Activated T-helper 1 cell treated with anti-CD3 and anti-CD28 coated beads, Interleukin-12 subunit alpha, Interleukin-12 subunit beta, Interleukin-2, Interleukin-4 antibody, amounts not matched to agents 30 ng/mL and 10 ng/mL and 1 ng/mL, durations not matched to agents 14 hours and 24 hours and 36 hours (primary cell): ENCODE results near the gene KISS1R. TPM values are rescaled to one million over a fixed set of nuclear protein-coding genes. Genes with fewer than 3 reads are reported as not detected.

ENCODE experiments used
- DNase-seq: peaks from one replicate; pipeline ENCODE4 v3.0.0; 2021; ENCODE audit warnings: low spot score
- H3K27ac Mint-ChIP-seq: one replicate; pipeline ENCODE4 v1.8.0; 2021; ENCODE audit warnings: mild to moderate bottlenecking, mixed read lengths
- H3K27me3 Mint-ChIP-seq: one replicate; pipeline ENCODE4 v1.8.0; 2022; ENCODE audit warnings: mild to moderate bottlenecking, moderate library complexity, mixed read lengths; ENCODE audit not compliant: insufficient read depth
- H3K36me3 Mint-ChIP-seq: one replicate; pipeline ENCODE4 v1.8.0; 2021; ENCODE audit warnings: low read depth, mixed read lengths
- H3K4me1 Mint-ChIP-seq: one replicate; pipeline ENCODE4 v1.8.0; 2021; ENCODE audit warnings: low read depth, mixed read lengths
- H3K4me3 Mint-ChIP-seq: one replicate; pipeline ENCODE4 v1.8.0; 2021; ENCODE audit warnings: mild to moderate bottlenecking, moderate library complexity, mixed read lengths
- H3K9me3 Mint-ChIP-seq: one replicate; pipeline ENCODE4 v1.8.0; 2021; ENCODE audit warnings: mixed read lengths
- intact Hi-C: fragments of 100-400 bp; cut with micrococcal nuclease; formaldehyde crosslinking; loops from one replicate; pipeline ENCODE4 v1.15.1; 2024
- total RNA-seq: library from RNA; stranded (reverse); gene quantifications from 2 replicates; pipeline ENCODE4 v1.2.3, GENCODE V29; 2022

The KISS1R gene
- total RNA-seq, 1 donor from 2014 or later: 8.9 TPM

DNA sequence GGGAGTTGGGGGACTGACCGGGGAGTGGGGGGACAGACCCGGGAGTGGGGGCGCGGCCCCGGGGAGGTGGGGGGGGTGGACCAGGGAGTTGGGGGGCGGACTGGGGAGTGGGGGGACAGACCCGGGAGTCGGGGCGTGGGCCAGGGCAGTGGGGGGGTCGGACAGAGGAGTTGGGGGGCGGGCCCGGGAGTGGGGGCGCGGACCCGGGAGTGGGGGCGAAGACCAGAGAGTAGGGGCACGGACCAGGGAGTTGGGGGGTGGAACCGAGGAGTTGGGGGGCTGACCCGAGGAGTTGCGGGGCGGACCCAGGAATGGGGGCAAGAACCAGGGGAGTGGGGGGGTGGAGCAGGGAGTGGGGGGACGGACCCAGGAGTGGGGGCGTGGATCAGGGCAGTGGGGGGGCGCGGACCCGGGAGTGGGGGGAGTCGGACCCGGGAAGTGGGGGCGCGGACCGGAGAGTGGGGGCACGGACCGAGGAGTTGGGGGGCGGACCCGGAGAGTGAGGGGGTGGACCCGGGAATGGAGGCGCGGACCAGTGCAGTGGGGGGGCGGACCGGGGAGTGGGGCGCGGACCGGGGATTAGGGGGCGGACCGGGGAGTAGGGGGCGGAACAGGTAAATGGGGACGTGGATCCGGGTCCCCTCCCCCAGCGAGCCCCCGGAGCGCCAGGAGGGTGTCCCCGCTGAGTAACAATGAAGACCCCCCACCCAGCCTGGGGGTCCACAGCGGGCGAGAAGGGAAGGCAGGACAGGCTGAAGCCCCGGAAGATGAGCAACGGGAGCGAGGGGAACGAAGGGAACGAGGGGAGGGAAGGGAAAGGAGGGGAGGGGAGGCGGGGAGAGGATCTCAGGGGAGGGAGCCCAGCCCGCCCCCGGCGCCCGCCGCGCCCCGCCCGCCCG lies 4.7 kb upstream of the KISS1R start:
- H3K27me3 Mint-ChIP-seq: no peaks in the 10 kb centered on the region
- H3K4me3 Mint-ChIP-seq: peak overlapping the region; percentile 83
- peaks cover 10% of the 10 kb centered on the region for H3K36me3 Mint-ChIP-seq
- intact Hi-C loops: no loop called here
- no peaks in the 10 kb centered on the region for H3K9me3 Mint-ChIP-seq
- H3K4me1 Mint-ChIP-seq: peaks cover 19% of the 10 kb centered on the region
- H3K27ac Mint-ChIP-seq: peak overlapping the region; percentile 70
- no peak for DNase-seq

- Mint-ChIP-seq H3K27ac (peak within 1 kb of the TSS; percentile 89), H3K4me1 (peaks cover 19% of the 10 kb centered on the region), H3K27me3 (peaks cover 2% of the 10 kb centered on the region), H3K9me3 (no peaks in the 10 kb centered on the region), H3K4me3 (peak within 1 kb of the TSS; percentile 85), H3K36me3 (peaks cover 10% of the 10 kb centered on the region)
- intact Hi-C loops: no loop called here
- peak; percentile 81 for DNase-seq
Observed at GRCh38 chr19:913080-913748, 3.9 kb upstream of the KISS1R start, which contains the start of gene R3HDM4. Gene R3HDM4, minus strand, starts transcription at chr19:913219. Its CDS starts 62 bp downstream, at chr19:913157.

DNA sequence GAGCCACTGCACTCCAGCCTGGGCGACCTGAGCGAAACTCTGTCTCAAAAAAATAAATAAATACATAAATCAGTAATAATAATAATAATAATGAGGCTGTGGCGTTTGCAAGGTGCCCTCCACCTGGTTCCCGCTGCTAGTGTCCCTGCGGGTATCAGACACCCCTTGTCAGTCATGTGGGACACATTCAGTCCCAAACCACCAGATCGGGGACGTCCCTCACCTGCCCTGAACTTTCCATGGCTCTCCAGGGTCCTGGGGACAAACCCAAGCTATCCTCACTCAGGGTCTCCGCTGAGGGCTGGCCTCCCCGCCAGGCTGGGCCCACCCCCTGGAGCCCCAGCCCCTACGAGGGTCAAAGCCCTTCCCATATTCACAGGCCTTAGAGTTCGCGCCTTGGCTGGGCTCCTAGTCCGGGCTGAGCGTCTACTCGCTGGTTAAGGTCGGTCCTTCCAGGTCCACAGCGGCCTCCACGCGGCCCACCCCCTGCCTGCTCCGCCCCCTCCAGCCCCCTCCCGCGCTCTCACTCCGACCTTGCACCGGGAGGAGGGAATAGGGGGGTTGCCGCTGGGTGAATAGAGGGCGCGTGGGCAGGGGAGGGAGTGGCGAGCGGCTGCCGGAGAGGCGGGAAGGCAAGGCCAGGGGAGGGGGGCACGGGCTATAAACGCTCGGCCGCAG lies 349 bp upstream of the KISS1R start:
- intact Hi-C loops: no loop called here
- no peak for DNase-seq

GRCh38 chr19:918152-918437 lies 962 bp downstream of the KISS1R start:
- Mint-ChIP-seq H3K27me3 (peaks cover 4% of the 10 kb centered on the region), H3K9me3 (no peaks in the 10 kb centered on the region), H3K4me3 (peak overlapping the region; percentile 76), H3K36me3 (no peaks in the 10 kb centered on the region), H3K27ac (no peak overlapping the region), H3K4me1 (peaks cover 16% of the 10 kb centered on the region)
- intact Hi-C loops: no loop called here
- DNase-seq: no peak

More for the DNA sequence above, 349 bp upstream of the KISS1R start:
- peak overlapping the region; percentile 30 for H3K4me3 Mint-ChIP-seq
- H3K27ac Mint-ChIP-seq: no peak overlapping the region
- H3K36me3 Mint-ChIP-seq: no peaks in the 10 kb centered on the region
- H3K4me1 Mint-ChIP-seq: peaks cover 13% of the 10 kb centered on the region
- no peaks in the 10 kb centered on the region for H3K9me3 Mint-ChIP-seq
- peaks cover 4% of the 10 kb centered on the region for H3K27me3 Mint-ChIP-seq

DNA sequence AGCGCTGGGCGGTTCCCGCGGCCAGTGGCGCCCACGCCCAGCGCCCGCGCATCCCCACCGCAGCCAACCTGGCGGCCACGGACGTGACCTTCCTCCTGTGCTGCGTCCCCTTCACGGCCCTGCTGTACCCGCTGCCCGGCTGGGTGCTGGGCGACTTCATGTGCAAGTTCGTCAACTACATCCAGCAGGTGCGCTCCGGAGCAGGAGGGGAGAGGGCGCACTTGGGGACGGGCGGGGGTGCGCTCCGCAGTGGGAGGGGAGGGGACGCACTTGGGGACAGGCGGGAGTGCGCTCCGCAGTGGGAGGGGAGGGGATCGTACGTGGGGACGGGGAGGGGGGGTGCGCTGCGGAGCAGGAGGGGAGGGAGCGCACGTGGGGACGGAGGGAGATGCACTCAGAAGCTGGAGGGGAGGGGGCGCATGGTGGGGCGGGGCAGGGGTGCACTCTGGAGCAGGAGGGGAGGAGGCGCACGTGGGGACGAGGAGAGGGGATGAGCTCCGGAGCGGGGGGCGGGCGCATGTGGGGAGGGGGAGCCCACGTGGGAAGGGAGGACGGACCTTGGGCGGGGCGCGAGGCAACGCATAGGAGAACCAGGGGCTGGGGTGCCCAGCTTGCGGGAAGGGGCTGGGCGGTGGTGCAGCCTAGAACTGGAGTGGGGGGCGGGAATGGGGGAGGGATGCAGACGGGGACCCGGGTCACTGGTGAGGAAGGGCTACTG lies 1.5 kb downstream of the KISS1R start:
- H3K4me1 Mint-ChIP-seq: peaks cover 16% of the 10 kb centered on the region
- no peaks in the 10 kb centered on the region for H3K36me3 Mint-ChIP-seq
- intact Hi-C loops: no loop called here
- DNase-seq: no peak
- no peak overlapping the region for H3K27ac Mint-ChIP-seq
- H3K27me3 Mint-ChIP-seq: peaks cover 4% of the 10 kb centered on the region
- no peaks in the 10 kb centered on the region for H3K9me3 Mint-ChIP-seq
- peak overlapping the region; percentile 59 for H3K4me3 Mint-ChIP-seq

GRCh38 chr19:919199-920050 lies 2.3 kb downstream of the KISS1R start:
- no peaks in the 10 kb centered on the region for H3K9me3 Mint-ChIP-seq
- DNase-seq: no peak
- H3K4me3 Mint-ChIP-seq: peak overlapping the region; percentile 59
- H3K4me1 Mint-ChIP-seq: peaks cover 16% of the 10 kb centered on the region
- peaks cover 4% of the 10 kb centered on the region for H3K27me3 Mint-ChIP-seq
- H3K36me3 Mint-ChIP-seq: no peaks in the 10 kb centered on the region
- intact Hi-C loops: loop anchor here (2.0 to 5.0 kb wide), 2 partner anchors 123 to 148 kb away; partner anchors contain the start of genes ARHGAP45 and PTBP1
- peak overlapping the region; percentile 44 for H3K27ac Mint-ChIP-seq

GRCh38 chr19:920051-920864 lies 3.1 kb downstream of the KISS1R start:
- Mint-ChIP-seq H3K27me3 (peaks cover 4% of the 10 kb centered on the region), H3K36me3 (no peaks in the 10 kb centered on the region), H3K9me3 (no peaks in the 10 kb centered on the region), H3K4me3 (peak overlapping the region; percentile 82), H3K27ac (peak overlapping the region; percentile 88), H3K4me1 (peaks cover 16% of the 10 kb centered on the region)
- intact Hi-C loops: loop anchor here (2.0 to 5.0 kb wide), 2 partner anchors 123 to 147 kb away; partner anchors contain the start of genes ARHGAP45 and PTBP1
- peak; percentile 56 for DNase-seq

- Mint-ChIP-seq H3K27me3 (no peaks in the 10 kb centered on the region), H3K36me3 (no peaks in the 10 kb centered on the region), H3K27ac (peak overlapping the region; percentile 74), H3K4me1 (peaks cover 16% of the 10 kb centered on the region), H3K4me3 (peak overlapping the region; percentile 81), H3K9me3 (no peaks in the 10 kb centered on the region)
- no peak for DNase-seq
- intact Hi-C loops: loop anchor here (1.0 to 5.0 kb wide), 4 partner anchors 60 to 324 kb away; partner anchors contain the start of genes ARHGAP45, MIDN, RNF126 and WDR18
Observed at GRCh38 chr19:924553-925086, 7.5 kb downstream of the KISS1R start.

GRCh38 chr19:925087-925525 lies 8.0 kb downstream of the KISS1R start:
- H3K4me1 Mint-ChIP-seq: peaks cover 16% of the 10 kb centered on the region
- DNase-seq: no peak
- H3K27ac Mint-ChIP-seq: peak overlapping the region; percentile 73
- H3K4me3 Mint-ChIP-seq: peak overlapping the region; percentile 80
- intact Hi-C loops: loop anchor here (1.0 to 5.0 kb wide), 3 partner anchors 59 to 324 kb away; partner anchors contain the start of genes MIDN, RNF126 and WDR18
- no peaks in the 10 kb centered on the region for H3K9me3 Mint-ChIP-seq
- no peaks in the 10 kb centered on the region for H3K36me3 Mint-ChIP-seq
- H3K27me3 Mint-ChIP-seq: no peaks in the 10 kb centered on the region

DNA sequence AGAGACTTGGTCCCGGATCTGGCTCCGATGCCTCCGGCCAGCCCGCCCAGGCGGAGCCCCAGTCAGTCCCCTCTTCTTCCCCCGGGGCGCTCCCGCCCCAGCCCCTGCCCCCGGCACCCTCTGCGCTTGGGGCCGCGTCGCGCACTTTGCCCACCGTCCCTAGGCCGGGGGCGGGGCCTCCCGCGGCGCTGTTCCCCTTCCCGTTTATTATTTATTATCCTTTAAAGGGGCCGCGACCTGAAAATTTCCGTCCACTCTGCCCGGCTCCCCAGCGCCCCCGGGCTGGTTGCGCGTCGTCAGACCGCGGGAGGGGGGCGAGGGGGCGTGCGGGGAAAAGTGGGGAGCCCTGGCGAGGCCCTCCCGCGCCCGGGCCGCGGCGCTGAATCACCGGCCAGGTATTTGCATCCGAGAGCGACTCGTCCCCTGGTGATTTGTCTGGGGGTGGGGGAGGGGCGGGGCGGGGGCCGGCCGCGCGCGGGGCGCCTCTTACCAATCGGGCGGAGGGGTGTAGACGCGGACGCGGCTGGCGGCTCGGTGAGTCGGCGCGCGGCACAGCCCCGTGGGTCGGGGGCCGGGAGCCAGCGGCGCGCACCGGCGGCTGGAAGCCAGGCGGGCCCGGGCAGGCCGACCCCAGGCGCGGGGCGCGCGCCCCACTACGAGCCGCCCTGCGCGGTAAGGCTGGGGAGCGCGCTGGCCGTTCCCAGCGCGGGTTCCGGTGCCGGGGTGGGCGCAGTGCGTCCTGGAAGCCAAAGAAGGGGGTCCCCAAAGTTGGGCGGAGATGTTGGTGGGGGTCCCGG lies 8.6 kb downstream of the KISS1R start, which contains the start of gene ARID3A:
Gene ARID3A, plus strand, starts transcription at position 510 of the 797 bp plus-strand sequence. CDS start 3,494 bp downstream, outside the sequence.
- Mint-ChIP-seq H3K4me3 (peak within 1 kb of the TSS; percentile 82), H3K27ac (peak within 1 kb of the TSS; percentile 73)

More for the DNA sequence above, 8.6 kb downstream of the KISS1R start, which contains the start of gene ARID3A:
- H3K27me3 Mint-ChIP-seq: no peaks in the 10 kb centered on the region
- intact Hi-C loops: loop anchor here (1.0 to 5.0 kb wide), 4 partner anchors 12 to 323 kb away; partner anchors contain the start of genes MIDN, RNF126 and WDR18
- DNase-seq: peak; percentile 74
- H3K9me3 Mint-ChIP-seq: no peaks in the 10 kb centered on the region
- H3K36me3 Mint-ChIP-seq: no peaks in the 10 kb centered on the region
- H3K4me1 Mint-ChIP-seq: peaks cover 13% of the 10 kb centered on the region
